Activated CD4-positive, alpha-beta T cell treated with anti-CD3 and anti-CD28 coated beads for 48 hours (primary cell): ENCODE measurements around the gene WDR55.
"Not testable (repeated sequence)": the region's sequence is repeated elsewhere in the genome, so short reads cannot be mapped to it uniquely, and the experiment has no call there.

Source experiments
- DNase-seq: peaks from one replicate; pipeline ENCODE4 v3.0.0-alpha.2; 2020

The WDR55 gene, protein sequence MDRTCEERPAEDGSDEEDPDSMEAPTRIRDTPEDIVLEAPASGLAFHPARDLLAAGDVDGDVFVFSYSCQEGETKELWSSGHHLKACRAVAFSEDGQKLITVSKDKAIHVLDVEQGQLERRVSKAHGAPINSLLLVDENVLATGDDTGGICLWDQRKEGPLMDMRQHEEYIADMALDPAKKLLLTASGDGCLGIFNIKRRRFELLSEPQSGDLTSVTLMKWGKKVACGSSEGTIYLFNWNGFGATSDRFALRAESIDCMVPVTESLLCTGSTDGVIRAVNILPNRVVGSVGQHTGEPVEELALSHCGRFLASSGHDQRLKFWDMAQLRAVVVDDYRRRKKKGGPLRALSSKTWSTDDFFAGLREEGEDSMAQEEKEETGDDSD

DNA sequence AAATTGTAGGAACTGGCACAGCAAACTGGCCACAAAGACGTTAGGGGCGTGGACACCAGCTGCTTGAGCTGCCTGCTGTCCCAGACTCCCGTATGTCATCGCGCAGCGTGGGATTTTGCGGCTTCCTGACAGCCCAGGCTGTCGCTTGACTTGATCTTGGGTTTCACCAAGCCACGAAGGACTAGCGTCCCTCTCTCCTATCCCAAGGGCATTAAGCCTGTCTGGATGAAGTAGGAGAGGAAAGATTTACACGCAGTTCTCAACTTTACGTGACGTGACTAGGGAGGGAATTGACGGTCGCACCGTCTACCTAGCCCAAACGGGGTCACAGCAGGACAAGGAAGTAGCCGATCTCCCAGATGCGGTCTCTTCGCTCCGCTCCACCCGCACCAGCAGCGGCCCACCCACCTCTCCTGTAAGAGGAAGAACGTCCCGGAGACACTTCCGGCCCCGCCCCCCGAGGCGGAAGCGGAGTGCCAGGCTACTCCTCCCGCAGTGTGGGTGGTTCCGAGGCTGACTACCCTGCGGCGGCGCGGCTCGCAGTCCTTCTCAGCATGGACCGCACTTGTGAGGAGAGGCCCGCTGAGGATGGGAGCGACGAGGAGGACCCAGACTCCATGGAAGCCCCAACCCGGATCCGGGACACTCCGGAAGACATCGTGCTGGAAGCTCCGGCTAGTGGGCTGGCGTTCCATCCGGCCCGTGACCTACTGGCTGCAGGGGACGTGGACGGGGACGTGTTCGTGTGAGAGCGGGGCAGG, at the start of gene WDR55:
TSS of gene WDR55 (plus strand) at position 546 of the 761 bp plus-strand sequence. CDS start at position 555, 9 bp downstream.
- DNase-seq, result peak; percentile 98

DNA sequence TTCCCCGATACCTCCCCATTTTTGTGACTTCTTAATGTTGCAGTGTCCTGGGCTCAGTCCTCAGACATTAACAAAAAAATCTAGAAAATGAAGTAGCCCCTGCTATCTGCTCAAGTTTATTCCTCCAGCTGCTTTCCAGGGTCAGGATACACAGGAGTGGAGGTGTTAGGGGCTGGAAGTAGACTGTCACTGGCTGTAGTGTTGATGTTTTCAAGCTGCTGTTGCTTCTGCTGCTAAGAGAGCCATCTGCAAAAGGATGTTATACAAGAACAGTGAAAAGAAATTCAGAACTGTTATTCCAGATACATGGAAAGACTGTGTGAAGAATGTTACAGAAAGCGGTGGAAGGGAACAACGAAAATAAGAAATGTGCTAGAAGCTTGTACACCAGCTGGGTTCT, 42.4 kb upstream of the WDR55 start:
- no peak for DNase-seq

DNA sequence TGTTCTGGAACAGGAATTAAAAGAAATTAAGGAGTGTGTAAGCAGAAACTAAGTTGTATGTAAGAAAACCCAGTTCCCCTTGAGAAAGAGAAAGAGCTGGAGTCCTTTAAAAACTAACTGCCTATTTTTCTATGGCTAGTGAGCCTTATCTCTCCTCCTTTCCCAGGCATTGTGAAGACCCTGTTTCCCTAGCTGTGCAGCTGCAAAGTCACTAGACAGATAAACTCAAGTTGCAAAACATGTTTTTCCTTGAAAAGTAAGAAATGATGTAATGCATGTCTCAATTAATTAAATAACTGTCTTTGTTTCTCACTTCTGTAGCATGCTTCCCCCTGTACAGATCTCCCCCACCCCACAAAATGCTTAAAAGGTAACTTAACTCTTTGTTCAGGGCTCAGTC, 41.6 kb upstream of the WDR55 start:
- not testable (repeated sequence) for DNase-seq

DNA sequence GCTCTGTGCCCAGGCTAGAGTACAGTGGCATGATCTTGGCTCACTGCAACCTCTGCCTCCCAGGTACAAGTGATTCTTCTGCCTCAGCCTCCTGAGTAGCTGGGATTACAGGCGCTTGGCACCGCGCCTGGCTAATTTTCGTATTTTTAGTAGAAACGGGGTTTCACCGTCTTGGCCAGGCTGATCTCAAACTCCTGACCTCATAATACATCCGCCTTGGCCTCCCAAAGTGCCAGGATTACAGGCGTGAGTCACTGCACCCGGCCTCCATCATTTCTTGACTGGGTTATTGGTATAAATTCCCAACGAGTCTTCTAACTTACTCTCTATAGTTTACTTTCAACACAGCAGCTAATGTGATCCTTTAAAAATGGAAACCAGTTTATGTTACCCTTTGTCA, 39.8 kb upstream of the WDR55 start:
- DNase-seq, result not testable (repeated sequence)

DNA sequence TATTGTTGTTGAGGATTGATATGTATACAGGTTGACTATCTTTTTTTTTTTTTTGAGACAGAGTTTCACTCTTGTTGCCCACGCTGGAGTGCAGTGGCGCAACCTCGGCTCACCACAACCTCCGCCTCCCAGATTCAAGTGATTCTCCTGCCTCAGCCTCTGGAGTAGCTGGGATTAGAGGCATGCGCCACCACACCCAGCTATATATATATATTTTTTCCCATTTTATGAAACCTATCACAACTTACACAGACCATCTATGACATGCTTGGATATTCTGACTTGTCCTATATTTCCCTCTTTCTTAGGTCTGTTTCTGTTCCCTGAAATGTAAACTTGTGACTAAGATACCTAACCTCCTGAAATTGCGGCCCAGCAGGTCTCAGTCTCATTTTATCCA, 36.7 kb upstream of the WDR55 start:
- no peak for DNase-seq

DNA sequence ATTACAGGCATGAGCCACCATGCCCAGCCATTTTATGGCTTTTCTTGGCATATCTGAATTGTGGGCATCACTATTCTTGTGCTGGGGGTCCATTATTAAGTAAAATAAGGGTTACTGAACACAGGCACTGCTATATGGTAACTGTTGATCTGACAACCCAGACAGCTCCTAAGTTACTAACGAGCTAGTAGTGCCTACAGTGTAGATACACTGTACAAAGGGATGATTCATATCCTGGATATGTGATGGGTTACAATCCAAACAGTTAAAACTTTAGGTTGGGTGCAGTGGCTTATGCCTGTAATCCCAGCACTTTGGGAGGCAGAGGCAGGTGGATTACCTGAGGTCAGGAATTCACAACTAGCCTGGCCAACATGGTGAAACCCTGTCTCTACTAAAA, 36.0 kb upstream of the WDR55 start:
- no peak for DNase-seq

DNA sequence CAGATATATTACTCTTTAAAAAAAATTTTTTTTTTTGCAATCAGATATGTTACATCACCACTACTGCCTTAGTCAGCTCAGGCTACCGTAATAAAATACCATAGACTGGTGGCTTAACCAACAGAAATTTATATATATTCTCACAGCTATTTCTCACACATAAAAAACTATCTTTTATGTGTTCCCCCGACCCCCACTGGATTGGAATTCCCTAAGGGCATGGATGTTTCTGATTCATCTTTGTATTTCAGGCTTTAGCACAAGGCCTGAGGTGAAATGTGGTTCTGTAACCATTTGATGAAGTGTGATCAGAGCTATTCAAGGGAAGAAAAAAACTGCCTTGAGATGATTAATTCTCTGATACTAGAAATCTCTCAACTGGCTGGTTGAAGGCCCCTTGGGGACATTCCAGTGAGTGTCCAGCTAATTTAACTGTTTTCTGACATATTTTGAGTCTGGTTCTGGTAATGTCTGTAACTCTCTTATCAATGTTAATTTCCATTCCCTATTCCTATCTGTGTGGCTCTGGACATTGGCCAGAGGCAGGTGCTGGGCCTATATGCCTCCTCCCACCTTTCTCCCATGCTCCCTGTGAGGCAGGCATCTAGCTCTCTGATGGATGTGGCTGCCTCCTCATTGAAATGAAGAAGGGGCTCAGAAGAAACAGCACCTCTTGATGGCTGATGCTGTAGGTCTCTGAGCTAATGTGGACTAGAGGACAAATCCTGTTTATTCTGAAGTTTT, 34.2 kb upstream of the WDR55 start:
- no peak for DNase-seq

DNA sequence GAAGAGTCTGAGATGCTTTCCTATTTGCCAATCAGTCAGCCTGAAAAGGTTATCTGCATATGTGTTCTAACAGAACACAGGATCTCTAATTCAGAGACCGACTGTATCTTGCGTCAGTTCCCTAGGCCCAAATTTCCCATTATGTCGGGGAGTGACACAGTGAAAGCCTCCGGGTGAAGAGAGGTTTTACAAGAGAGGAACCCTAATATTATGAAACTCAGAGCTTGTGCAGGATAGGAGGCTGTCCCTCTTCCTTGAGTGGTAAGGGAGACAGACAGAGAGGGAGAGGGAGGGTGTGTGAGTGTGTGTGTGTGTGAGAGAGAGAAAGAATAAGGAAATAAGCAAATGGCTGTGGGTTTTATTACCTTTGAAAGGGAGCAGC, 33.7 kb upstream of the WDR55 start:
- DNase-seq, result no peak

DNA sequence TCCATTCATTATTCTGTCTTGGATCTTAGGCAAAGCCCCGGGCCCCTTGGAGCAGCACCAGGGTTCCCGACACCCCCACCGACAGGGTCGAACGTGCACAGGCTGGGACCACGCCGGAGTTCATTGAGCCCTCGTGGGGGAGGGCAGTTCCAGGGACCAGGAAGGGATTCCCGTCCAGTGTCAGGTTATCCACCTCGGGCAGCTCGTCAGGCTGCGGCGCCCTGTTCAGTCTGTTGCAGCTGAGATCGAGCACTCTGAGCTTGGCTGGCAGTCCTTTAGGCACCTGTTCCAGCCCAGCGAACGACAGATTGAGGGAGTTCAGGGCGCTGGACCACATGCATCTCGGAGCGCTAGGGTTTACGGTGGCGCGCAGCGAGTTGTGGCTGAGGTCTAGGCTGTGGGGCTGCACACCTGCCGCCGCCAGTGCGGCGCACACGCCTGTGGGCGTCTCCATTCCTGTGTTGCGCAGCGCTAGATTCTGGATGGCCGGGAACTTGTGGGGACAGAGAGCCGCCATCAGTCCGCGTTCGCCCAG, 32.8 kb upstream of the WDR55 start:
- peak; percentile 50 for DNase-seq

DNA sequence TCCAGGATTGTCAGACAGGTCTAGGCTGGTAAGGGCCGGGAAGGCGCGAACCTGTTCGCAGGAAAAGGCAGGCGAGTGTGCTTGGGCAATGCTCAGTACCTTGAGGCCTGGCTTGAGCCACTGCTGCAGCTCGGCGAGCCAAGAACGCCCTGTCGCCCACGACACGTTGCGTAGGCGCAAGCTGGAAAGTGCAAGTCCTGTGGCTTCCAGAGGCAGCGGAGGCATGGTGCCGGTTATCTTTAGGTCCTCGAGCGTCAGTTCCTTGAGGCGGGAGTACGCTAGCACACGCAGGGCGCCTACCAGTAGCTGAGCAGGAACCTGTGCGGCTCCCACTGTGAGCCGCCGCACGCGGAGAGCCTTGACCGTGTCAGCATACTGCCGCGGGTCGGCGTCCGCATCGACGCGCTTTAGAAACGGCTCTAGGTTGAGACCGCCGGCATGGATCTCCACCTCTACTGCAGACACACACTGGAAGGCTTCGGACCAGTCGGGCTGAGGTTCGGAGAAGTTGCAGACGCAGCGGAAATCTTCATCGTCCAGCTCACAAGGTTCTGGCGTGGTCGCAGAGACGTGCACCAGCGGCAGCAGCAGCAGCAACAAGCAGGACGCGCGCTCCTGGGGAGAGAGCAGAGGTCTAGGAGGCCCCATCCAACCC, 32.2 kb upstream of the WDR55 start:
- DNase-seq, result peak; percentile 64

DNA sequence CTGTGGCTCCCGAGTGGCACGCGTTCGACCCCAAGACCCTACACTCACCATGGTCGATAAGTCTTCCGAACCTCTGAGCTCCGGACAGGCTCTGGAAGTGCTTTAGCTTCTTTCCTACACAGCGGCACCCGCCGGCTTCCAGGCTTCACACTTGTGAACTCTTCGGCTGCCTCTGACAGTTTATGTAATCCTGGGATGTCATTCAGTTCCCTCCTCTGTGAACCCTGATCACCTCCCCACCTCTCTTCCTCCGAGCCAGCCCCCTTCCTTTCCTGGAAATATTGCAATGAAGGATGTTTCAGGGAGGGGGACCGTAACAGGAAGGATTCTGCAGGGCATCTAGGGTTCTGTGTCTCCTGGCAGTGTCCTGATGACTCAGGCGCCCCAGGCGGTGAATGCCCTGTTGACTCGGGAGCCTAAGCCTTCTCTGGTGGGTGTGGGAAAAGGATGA, 31.7 kb upstream of the WDR55 start, which contains the start of gene CD14:
TSS of gene CD14 (minus strand) at position 155 of the 451 bp plus-strand sequence. CDS start at position 51, 104 bp downstream.
- DNase-seq, result peak; percentile 21

DNA sequence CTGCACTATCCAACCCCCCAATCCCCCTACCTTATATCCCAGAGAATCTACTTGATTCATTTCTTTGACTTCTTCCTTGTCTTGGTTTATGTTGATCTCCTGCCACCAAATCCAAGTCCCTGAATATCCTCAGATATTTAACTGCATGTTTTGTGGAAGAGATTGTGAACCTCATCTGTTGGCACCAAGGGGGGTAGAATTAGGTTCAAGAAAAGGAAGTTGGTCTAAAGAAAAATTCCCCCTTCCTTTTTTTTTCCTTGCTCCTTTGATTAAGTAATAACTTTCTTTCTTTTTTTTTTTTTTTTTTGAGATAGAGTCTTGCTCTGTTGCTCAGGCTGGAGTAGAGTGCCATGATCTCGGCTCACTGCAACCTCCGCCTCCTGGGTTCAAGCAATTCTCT, 31.2 kb upstream of the WDR55 start:
- DNase-seq, result no peak

DNA sequence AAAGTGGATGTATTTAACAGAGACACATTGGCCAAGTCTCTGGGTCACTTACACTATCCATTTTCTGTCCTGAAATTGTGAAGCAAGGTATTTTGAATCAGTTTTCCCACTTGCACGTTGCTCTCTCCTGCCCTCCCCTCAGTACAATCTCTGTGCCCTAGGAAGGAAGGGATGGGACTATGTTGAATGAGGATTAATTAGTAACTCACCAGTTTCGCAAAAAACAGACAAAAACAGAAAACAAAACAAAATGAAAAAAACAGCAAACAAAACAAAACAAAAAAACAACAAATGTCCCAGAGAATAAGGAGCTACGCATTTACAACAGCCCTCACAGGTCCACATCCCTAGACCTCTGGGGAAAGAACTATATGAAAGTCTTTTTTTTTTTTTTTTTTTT, 30.6 kb upstream of the WDR55 start:
- no peak for DNase-seq

DNA sequence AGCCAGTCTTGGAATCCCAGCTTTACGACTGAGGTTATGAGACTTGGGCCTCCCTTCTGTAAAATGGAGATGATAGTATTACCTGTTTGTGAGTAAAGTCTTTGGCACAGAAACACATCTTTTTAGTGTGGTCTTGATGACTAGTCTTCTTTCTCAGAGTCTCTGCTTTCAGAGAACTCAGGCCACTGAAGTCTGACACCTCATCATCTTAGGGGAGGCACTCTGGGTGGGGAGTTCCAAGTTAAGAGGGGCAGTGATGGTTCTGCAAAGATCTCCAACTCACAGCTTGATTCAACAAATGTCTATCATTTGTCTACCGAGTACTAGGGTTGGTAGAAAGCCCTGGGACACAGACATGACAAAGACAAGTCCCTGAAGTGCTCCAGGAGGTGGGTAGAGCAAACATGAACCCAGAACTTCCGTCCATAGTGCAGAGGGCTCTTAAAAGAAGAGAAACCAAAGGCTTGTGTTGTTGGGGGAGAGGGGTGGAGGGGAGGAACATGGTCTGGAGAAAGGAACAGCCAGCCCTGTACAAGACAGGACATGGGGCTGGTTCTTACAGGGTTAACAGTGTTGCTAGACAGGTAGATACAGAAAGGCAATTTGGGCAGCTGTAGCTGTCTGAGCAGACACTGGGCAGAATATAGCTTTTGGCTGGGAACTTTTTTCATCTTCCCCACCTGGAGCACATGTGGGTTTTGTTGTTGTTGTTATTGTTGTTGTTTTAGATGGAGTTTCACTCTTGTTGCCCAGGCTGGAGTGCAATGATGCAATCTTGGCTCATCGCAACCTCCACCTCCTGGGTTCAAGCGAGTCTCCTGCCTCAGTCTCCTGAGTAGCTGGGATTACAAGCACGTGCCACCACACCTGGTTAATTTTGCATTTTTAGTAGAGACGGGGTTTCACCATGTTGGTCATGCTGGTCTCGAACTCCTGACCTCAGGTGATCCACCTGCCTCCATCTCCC, 29.1 kb upstream of the WDR55 start:
- no peak for DNase-seq

DNA sequence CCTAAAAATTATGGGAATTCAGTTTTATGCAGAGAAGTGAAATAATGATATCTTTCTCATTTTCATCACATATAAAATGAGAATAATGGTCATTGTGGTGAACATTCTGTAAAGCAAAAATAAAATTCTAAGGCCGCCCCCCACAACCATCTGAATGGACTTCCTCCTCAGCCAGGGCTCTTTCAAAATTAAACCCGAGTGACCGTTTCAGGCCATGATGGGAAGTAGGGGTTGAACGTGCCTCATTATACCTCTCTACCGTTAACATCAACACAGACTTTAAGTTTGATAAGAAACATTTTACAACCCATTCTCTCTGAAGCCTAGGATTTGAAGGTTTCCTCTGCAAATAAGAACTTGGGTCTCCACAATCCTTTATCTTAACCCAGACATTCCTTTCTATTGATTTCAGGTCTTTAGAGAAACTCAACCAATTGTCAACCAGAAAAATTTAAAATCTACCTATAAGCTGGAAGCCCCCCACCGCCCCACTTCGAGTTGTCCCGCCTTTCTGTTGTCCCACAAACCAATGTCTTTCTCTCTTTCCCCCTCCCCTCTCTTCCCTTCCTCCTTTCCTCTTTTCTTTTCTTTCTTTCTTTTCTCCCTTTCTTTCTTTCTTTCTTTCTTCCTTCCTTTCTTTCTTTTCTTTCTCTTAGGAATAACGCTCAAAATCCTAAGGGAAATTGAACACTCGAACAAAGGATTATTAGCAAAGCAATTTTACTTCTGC, 27.2 kb upstream of the WDR55 start:
- no peak for DNase-seq

DNA sequence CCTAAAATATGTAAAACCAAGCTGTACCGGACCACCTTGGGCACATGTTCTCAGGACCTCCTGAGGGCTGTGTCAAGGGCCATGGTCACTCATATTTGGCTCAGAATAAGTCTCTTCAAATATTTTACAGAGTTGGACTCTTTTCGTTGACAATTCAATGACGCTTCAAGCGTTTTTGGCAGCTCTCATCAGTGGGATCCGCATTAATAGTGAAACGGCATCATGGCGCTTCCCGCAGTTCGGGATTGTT, 25.9 kb upstream of the WDR55 start:
- not testable (repeated sequence) for DNase-seq

DNA sequence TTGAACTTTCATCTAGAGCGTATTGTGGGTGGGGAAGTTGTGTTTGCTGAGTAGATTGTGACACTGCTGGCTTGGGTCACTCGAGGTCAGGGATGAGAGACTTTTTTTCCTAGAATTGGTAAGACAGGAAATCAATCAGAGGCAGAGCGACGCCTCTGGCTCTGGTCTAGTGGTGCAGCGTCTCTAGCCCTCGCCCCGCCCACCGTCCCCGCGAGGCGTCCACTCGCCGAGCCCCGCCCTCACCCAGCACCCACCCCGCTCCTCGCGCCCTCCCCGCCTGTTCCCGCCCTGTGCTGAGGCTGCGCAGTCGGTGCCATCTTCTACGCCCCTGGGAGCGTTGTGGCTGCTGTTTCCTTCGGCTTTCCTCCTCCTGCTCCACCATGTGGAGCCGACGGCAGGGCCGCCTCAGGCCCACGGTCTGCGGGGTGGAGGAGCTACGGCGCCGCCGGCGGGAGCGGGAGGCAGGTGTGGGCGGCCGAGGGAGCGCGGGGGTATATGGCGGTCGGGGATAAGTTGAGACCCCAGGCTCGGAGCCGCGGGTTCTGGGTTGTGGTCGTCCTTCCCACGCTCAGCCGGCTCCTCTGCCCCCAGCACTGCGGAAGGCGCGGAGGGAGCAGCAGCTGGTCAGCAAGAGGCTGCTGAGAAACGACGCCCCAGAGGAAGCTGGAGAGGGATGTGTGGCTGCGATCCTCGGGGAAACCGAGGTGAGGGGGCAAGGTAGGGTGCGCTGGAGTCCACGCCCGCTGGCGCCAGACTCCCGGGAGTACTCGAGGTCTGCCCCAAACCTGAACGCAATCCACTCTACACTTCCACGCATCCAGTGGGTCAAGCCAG, 25.3 kb upstream of the WDR55 start, which contains the start of gene TMCO6:
TSS of gene TMCO6 (plus strand) at position 304 of the 834 bp plus-strand sequence. CDS start at position 381, 77 bp downstream.
- peak; percentile 99 for DNase-seq

DNA sequence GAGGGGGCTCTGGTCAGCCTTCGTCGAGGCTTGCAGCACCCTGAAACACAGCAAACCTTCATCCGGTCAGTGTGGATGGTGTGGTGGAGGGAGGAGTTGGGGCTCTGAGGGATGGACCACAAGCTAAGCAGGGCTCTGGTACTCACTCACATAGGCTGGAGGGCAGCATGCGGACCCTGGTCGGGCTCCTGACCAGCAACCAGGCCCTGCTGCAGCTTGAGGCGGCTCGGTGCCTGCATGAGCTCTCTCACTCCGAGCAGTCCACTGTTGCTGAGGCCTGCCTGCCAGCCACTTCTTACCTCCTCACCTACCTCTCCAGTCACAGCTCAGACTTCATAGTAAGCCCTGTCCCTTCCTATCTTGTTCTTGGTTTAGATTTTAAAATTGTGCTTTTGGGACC, 23.0 kb upstream of the WDR55 start:
- no peak for DNase-seq

DNA sequence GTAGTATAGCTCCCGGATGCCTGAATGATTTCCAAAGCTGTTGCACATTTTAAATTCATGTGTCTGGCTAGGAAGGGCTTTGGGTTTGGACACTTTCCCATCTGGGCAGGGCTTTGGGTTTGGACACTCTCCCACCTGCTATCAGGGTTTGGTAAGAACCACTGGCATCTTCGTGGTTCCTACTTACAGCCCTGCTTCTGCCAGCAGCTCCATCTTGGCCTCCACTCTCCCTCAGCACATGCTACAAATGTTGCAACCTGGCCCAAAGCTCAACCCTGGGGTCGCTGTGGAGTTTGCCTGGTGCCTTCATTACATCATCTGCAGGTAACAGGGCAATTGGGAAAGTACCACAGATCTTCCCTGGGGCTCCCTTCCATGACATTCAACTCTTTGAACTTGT, 22.0 kb upstream of the WDR55 start:
- DNase-seq, result no peak

DNA sequence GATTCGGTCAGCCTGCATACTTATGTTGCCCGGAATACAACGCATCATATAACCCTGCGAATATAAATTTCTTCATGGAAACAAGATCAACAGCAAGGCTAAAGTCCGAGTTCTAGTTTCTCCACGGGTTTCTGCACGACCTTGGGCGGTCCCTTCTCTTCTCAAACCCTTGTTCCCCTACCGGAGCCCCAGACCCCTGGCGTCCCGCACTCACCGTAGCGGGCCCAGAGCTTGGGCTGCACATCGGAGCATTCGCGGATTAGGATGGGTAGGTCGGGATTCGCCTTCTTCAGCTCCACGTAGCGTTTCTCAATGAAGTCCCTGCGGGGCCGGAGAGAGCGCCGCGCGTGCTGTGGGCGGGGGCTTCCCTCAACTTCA, 17.7 kb upstream of the WDR55 start:
- DNase-seq, result no peak
